Measurements from ENCODE around the gene RABAC1.
"Not testable (repeated sequence)": the region's sequence is repeated elsewhere in the genome, so short reads cannot be mapped to it uniquely, and the experiment has no call there.

The RABAC1 gene

DNA sequence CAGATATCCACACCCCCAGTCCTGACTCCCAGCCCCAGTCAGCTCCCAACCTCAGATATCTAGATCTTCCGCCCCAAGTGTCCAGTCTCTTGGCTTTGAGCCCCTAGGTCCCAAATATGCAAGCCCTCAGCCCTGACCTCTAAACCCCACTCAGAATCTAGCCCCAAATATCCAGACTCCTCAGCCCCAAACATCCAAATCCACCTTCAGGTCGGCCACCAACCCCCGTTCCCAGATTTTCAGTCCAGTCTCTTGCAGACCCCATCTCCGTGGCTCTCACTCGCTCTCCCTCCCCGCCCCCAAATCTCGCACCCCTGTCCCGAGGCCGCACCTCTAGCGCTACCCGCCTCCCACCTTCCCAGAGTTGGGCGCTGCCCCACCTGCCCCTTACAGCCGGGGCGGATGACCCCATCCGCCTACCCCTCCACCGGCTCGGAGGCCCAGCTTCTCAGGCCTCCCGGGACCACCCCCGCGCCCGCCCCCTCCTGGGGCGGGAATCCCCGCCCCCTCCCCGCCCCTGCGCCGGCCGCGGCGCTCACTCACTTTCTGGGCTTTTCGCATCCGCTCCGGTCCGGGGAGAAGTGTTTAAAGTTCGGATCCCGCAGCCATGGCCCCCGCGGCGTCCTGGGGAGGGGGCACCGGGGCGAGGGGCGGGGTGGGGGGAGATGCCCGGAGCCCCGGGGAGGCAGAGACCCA is 31.5 kb downstream of the RABAC1 start:
- DNase-seq, result peak; percentile 74

DNA sequence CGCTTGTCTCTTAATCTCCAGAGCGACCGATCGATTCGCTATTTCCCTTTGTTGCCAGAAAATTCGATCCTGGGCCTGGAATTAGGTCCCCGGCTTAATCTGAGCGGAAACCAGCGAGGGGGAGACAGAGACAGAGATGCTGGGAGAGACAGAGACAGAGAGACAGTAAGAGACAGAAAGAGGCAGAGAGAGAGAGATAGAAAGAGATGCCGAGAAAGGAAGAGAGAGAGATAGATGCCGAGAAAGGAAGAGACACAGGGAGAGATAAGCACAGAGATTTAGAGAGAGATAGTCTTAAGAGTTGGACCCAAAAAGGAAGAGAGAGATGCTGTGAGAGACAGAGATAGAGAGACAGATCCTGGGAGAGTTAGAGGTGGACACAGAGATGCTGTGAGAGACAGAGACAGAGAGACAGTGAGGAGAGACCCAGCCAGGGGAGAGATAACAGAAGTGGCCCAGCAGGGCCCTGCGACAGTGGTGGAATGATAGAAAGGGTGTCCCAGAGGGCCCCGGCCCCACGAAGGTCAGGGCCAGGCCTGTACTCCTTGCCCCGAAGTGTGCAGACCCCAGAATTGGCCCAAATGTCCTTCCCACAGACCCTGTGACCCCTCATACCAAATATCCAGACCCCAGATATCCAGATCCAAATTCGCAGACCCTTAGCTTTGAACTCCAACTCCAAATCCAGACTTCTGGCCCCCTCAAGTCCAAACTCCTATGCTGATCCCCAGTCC is 32.2 kb downstream of the RABAC1 start:
- no peak for DNase-seq

DNA sequence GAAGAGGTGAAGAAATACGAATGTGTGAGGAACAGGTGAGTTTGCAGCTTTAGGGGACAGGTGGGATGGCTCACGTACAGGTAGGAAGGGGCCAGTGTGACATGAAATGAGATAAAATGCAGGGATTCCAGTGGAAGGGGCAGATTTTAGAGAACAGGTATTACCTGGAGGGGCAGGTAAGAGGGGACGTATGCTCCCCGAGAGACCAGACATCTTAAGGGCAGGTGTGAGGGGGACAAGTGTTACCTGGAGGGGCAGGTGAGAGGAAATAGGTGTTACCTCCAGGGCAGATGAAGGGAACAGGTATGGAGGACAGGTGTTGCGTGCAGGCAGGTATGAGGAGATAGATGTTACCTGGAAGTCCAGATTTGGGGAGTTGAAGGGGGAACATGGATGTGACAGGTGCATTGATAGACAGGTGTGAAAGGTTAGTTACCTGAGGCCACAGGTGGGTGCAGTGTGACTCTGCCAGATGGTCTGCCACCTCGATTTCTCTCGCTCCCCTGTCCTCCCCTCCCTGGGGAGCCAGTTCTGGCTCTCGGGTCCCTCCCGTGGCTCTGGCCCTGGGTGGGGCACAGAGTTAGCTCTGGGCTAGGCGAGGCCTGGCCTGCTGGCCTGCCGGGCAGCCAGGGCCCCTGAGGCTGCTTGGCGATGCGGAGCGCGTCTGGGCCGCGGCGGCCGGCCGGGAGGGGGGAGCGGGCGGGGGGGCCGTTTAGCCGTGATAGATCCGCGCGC is 32.9 kb downstream of the RABAC1 start:
- DNase-seq, result no peak

DNA sequence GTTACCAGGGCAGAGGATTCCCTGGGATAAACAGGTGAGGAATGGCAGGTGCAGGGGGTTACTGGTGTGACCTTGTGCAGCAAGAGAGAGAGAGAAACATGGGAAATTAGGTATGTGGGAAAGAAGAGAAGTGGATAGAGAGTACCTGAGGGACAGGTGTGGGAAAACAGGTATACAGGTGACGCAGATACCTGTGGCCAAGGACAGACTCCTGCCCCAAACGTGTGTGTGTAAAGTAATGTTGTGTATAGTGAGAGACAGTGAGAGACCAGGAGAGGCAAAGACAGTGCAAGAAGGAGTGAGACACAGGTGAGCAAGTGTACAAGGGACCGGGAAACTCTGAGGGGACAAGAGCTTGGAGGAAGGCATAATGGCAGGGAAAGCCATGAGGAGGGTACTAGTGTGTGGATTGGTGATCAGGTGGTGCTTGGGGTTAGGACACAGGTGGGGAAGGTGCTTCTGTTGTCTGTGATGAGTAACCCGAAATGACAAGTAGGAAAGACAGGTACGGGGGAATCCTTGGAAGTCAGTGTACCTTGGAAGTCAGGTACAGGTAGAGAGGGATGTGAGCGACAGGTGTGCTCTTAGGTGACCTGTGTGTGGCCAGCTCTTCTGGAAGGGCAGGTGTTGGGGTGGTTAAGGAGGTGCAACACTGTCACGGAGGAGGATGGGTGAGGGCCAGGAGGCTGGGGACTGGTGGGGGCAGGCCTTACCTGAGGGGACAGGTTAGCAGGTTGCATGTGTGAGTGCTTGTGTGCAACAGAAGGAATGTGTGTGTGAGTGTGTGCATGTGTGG is 33.7 kb downstream of the RABAC1 start:
- DNase-seq, result no peak

DNA sequence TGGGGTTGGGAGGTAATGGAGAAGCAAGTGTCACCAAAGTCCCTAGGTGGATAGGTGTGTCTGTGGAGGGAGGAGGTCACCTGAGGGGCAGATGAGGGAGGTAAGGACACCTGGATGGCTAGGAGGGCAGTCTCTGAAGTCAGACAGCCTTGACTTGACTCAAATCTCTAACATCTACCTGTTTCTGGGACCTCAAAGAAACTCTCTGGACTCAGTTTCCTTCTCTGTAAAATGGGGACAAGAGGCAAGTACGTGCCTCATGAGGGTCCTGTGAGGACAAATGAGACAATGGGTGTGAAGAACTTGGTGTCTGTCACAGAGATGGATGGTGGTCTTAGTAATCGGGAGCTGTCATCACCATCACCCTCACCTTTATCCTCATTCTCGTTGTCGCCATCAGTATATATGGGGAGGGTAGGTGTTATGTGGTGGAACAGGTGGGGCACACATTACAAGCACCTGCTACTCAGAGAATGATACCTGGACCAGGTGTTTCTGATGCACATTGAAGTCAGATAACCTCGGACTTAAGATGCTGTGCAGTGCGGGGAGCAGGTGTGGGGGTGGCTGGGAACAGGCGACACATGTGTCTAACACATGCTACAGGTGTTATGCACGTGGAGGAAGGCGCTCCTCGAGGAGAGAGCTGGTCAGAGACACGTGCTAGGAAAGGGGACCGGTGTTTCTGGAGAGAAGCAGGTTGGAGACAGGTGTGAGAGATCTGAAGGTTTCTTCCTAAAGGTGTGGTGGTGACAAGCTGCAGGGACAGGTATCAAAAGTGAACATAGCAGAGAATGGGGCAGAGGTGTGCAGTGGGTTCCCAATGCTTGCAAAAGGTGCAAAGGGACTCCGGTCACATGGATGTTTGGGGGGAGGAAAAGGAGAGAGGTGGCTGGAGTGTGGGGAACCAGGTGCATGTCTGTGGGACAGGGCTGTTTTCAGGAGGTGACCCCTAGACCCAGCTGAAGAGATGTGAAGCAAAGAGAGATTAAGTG is 34.7 kb downstream of the RABAC1 start:
- no peak for DNase-seq

DNA sequence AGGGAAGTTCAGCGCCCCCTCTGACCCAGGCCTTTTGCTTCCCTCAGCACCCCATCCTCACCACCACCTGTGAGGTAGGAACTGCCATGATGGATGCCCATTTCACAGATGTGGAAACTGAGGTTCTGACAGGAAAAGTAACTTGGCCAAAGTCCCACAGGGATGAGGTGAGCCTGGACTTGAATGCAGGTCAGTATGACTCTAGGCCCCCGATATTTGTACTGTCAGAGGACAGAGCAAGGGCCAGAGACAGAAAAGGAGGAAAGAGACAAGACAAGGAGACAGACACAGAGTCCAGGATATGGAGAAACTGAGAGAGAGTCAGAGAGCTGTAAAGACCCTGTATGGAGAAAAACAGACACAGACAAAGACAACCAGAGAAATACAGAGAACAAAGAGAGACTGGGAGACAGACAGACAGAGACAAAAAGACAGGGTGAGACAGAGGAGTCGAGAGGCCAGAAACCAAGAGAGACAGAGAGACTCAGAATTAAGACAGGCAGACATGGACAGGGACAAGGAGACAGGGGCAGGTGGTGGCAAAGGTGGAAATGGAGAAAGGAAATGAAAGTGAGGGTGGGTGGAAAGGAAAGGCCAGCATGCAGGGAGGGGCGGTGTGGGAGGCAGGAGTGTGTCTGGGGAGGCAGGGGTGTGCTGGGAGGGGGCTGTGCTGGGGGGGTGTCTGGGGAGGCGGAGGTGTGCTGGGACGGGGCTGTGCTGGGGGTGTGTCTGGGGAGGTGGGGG is 35.9 kb downstream of the RABAC1 start:
- no peak for DNase-seq

DNA sequence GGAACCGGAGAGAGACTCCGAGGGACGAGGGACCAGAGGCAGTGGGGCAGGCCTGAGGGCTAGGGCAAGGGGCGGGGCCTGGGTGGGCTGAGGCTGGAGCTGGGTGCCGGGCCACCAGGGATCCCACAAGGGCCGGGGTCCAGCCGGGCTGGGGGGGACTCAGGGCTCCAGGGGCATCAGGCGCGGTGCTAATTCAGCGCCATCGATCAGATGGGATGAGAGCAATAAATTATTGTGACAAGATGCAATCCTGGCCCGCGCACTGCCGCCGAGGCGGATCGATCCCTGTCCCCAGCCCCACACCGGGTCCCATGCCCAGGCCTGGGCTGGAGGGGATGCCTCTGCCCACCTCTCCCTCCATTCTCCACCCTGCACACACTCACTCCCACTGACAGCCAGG is 36.5 kb downstream of the RABAC1 start:
- no peak for DNase-seq

DNA sequence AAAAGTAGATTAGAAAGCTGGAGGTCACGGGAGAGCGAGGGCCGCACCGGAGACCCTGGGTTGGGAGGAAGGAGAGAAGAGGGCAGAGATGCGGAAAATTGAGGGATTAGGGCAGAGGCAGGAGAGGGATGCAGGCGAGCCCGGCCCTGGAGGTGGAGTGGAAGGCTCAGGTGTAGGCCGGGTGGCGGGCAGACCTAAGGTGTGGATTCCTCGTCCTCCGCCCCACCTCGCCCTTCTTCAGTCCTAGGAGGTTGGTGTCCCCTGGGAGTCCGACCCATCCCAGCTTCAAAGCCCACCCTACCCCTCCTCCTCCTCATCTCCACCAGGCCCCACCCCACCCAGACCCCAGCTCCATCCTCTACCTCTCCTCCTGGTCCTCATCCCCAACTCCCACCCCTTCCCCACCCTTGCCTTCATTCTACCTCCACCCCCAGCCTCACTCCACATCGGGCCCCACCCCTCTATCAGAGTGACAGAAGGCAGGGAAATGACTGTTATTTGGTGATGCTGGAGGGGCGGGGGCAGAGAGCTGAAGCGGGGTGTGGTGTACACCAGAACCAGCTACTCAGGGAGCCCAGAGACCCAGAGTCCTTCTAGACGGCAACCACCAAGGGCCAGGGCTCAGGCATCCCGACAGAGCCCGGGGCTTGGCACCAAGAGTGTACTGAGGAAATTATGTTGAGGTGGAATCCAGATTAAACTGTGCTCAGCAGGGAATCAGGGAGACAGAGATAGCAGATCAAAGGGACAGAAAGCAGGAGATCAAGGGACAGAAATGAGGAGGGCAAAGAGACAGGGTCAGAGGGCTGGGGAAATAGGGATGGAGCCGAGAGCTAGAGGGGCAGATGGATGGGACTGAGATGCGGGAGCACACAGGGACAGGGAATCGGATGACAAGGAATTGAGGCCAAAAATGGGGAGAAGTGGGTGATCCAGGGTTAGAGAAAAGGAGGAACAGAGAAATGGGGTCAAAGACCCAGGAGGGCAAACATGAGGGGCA is 37.2 kb downstream of the RABAC1 start:
- no peak for DNase-seq

DNA sequence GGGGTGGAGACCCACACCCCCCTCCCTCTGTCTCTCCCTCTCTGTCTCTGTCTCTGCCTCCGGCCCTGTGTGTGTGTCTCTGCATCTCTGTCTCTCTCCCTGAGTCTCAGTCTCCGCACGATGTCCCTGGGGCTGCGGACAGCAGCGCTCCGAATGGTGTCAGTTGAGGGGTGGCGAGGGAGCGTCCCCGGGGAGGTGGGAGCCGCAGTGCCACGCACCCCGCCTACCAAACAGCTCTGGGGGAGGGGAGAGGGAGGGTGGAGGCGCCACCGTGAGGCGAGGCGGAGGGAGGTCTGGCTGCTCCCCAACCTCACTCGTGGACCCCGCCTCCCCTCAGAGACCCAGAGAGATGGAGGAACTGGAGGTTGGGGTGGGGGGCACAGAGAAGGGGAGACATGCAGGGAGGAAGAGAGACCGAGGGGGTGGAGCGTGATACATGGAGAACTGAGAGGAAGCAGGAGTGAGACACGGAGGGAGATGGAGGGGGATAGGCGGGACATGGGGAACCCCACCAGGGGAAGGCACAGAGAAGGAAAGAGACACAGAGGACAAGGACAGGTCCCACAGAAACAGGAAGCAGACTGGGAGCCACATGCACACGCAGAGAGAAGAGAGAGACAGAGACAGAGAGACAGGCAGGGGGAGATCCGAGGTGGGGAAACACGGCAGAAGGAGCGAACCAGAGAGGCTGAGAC is 38.1 kb downstream of the RABAC1 start:
- DNase-seq, result peak; percentile 24

DNA sequence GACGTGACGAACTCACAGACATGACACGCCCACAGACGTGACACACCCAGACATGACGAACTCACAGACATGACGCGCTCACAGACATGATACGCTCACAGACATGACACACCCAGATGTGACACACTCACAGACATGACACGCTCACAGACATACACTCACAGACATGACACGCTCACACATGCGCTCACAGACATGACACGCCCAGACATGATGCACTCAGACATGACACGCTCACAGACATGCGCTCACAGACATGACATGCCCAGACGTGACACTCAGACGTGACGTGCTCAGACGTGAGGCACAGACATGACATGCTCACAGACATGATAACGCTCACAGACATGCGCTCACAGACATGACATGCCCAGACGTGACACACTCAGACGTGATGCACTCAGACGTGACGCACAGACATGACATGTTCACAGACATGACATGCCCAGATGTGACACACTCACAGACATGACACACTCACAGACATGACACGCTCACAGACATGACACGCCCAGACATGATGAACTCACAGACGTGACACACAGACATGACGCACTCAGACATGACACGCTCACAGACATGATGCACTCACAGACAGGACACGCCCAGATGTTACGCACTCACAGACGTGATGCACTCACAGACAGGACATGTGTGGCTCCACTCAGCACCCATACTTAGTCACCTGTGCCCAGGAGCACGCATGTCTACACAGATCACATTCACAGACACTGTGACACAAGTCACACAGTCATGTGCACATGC is 39.0 kb downstream of the RABAC1 start:
- no peak for DNase-seq

DNA sequence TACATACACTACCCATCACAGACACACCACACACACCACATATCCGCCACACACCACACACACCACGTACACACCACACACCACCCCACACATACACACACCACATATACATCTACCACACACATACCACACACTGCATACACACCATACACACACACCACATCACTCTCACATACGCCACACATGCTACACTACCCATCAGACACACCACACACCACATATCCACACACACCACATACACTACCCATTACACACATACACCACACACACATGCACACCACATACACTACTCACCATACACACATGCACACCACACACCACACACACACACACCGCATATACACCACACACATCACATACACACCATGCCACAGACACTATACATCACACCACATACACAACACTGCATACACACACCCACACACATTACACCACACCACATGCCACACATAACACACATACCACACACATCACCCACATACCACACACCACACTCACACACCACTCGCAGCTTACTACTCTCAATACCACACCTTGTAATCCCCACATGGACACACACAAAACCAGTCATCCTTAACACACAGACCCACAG is 40.4 kb downstream of the RABAC1 start:
- DNase-seq, result no peak

DNA sequence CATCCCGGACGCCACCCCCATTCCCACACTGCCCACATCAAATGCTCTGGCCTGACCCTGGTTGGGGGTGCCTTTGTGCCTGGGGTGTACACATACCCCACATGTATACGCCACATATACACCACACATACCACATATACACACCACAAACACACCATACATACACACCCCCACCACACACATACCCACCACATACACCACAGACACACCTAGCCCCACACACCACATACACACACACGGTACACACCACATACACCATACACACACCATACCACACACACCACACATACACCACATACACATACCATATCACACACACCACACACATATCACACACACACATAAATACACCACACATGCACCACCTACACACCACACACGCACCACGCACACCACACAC is 41.0 kb downstream of the RABAC1 start:
- no peak for DNase-seq

DNA sequence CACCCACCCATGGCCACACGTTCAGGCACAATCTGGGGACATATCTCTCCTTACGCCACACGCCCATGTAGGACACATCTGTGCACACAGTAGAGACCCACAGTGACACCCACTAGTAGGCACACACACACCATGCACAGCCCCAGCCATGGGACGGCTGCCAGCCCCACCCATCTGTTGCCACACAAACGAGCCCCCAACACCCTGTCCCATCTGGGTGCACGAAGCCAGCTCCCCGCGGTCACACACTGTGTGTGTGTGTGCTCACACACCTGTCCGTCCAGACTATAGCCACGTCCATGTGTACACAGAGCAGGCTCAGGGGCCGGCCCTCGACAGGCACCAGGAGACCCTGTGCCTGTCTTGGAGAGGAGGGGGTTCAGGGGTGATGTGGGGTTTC is 41.4 kb downstream of the RABAC1 start:
- DNase-seq, result no peak

DNA sequence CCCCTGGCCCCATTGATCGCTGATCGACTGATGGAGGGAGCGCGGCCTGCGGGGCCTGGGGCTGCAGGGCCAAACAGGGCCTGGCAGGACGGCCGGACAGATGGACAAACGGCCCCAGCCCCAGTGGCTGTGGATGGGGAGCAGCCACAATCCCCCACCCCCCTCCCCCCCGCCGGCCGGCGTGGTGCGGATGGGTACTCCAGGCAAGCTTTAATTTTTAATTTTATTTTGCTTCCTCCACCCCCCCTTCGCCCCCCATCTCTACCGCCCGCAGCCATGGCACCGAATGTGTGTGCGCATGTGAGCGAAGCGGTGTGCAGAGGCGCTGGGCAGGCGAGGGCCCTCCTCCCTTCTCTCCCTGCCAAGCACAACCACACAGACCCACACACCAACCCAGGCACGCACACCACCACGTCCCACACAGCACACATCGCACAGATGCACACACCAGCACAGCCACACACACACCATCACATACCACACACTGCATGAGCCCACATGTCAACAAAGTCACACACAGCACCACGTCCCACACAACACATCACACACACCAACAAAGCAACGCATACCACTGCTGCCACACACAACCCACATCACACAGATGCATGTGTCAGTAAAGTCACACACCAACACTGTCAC is 43.2 kb downstream of the RABAC1 start:
- DNase-seq, result peak; percentile 36

DNA sequence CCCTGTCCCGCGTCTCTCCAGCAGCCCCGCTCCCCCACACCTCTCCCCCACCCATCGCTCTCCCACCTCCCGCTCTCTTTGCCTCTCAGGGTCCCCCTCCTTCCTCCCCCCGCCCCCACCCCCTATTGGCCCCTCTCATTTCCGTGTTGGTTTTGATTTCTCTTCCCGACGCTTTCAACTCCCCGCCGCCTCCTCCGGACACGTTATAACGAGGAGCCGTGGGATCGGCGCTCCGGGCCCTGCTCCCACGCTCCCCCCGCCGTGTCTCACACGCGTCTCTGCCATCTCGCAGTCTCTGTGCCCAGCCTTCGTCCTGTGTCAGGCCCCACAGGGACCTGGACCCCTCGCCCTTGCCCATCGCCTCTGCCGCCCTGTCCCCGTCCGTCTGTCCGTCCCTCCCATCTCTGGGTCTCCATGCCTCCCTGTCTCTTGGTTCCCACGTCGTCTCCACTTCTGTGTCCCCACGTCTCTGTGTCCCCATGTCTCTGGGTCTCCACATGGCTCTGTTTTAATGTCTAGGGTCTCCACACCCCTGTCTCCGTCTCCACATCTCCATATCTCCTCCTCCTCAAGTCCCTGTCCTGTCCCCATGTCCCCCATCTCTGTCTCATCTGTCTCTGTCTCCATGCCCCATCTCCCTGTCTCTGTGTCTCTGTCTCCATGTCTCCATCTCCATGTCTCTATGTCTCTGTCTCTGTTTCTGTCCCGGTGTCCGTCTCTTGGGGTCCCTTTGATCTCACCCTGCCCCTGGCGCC is 43.9 kb downstream of the RABAC1 start:
- peak; percentile 45 for DNase-seq

DNA sequence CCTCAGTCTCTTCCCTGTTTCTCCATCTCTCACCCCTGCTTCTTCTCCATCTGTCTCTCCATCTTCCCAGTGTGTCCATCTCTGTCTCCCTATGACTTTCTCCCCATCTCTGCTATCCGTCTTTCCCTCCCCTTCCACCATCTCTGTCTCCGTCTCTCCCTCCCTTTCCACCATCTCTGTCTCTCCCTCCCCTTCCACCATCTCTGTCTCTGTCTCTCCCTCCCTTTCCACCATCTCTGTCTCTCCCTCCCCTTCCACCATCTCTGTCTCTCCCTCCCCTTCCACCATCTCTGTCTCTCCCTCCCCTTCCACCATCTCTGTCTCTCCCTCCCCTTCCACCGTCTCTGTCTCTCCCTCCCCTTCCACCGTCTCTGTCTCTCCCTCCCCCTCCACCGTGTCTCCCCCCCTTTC is 44.7 kb downstream of the RABAC1 start:
- not testable (repeated sequence) for DNase-seq

Measured in CD4-positive, alpha-beta T cell treated with Interleukin-17A for 4 hours (primary cell).